Neural progenitor cell (in vitro differentiated cells): ENCODE measurements around the gene SBF2. TPM values are rescaled to one million over a fixed set of nuclear protein-coding genes. Genes with fewer than 3 reads are reported as not detected.
A peak's percentile ranks its signal among the peaks of the same experiment; 100 is the strongest.

Experiments used
- DNase-seq: peaks from one replicate; pipeline ENCODE4 v3.0.0-alpha.2; 2016; ENCODE audit warnings: low spot score
- H2AFZ ChIP-seq: fragments of 200-600 bp; sonication (generic); replicated peaks from 2 replicates; pipeline ENCODE4 v1.6.1; 2016; ENCODE audit warnings: antibody characterized with exemption
- H3F3A ChIP-seq: fragments of 200-600 bp; sonication (generic); 2 replicates; pipeline ENCODE4 v1.6.1; 2016; ENCODE audit warnings: antibody characterized with exemption, low read depth
- H3K27ac ChIP-seq: fragments of 200-600 bp; sonication (generic); 2 replicates; pipeline ENCODE4 v1.5.1; 2016; ENCODE audit warnings: mild to moderate bottlenecking
- H3K27me3 ChIP-seq: fragments of 200-600 bp; sonication (generic); 2 replicates; pipeline ENCODE4 v1.6.1; 2016; ENCODE audit warnings: mild to moderate bottlenecking, moderate library complexity
- H3K36me3 ChIP-seq: fragments of 200-600 bp; sonication (generic); 2 replicates; pipeline ENCODE4 v1.5.1; 2016
- H3K4me1 ChIP-seq: fragments of 200-600 bp; sonication (generic); 2 replicates; pipeline ENCODE4 v1.6.1; 2016; ENCODE audit warnings: mixed run types
- H3K4me2 ChIP-seq: fragments of 200-600 bp; sonication (generic); 2 replicates; pipeline ENCODE4 v1.6.1; 2016
- H3K4me3 ChIP-seq: fragments of 200-600 bp; sonication (generic); 2 replicates; pipeline ENCODE4 v1.5.1; 2016
- H3K79me2 ChIP-seq: fragments of 200-600 bp; sonication (generic); 2 replicates; pipeline ENCODE4 v1.6.1; 2016; ENCODE audit warnings: low read depth
- H3K9ac ChIP-seq: fragments of 200-600 bp; sonication (generic); 2 replicates; pipeline ENCODE4 v1.6.1; 2016
- H3K9me3 ChIP-seq: fragments of 200-600 bp; sonication (generic); 2 replicates; pipeline ENCODE4 v1.5.1; 2016; ENCODE audit warnings: low read depth
- H4K20me1 ChIP-seq: fragments of 200-600 bp; sonication (generic); 2 replicates; pipeline ENCODE4 v1.6.1; 2016; ENCODE audit warnings: low read depth
- H3K27ac Mint-ChIP-seq: 3 replicates; pipeline ENCODE4 v1.8.0; 2021; ENCODE audit warnings: mixed read lengths
- H3K27me3 Mint-ChIP-seq: 2 replicates; pipeline ENCODE4 v1.8.0; 2022; ENCODE audit warnings: low read depth, mild to moderate bottlenecking, inconsistent platforms, moderate library complexity, mixed read lengths; ENCODE audit not compliant: insufficient read depth
- H3K36me3 Mint-ChIP-seq: 3 replicates; pipeline ENCODE4 v1.8.0; 2021; ENCODE audit warnings: mixed read lengths
- H3K4me1 Mint-ChIP-seq: 3 replicates; pipeline ENCODE4 v1.8.0; 2021; ENCODE audit warnings: mixed read lengths
- H3K4me3 Mint-ChIP-seq: 3 replicates; pipeline ENCODE4 v1.8.0; 2021; ENCODE audit warnings: mild to moderate bottlenecking, moderate library complexity, mixed read lengths
- H3K9me3 Mint-ChIP-seq: 3 replicates; pipeline ENCODE4 v1.8.0; 2020; ENCODE audit warnings: mixed read lengths
- CTCF ChIP-seq: fragments of 200-600 bp; sonication (generic); IDR thresholded peaks from 2 replicates; pipeline ENCODE4 v1.5.1; 2017; ENCODE audit warnings: antibody characterized with exemption, mild to moderate bottlenecking
- EZH2 ChIP-seq: fragments of 200-600 bp; sonication (generic); IDR thresholded peaks from 2 replicates; pipeline ENCODE4 v1.6.1; 2017; ENCODE audit warnings: antibody characterized with exemption, mild to moderate bottlenecking, moderate library complexity
- EZH2phosphoT487 ChIP-seq: fragments of 200-600 bp; sonication (generic); IDR thresholded peaks from 2 replicates; pipeline ENCODE4 v1.6.1; 2017; ENCODE audit warnings: antibody characterized with exemption
- total RNA-seq: library from RNA; depleted of rRNA; stranded (reverse); fragments of >200 nt; gene quantifications from 2 replicates; pipeline ENCODE4 v1.2.3, GENCODE V29; 2015; ENCODE audit warnings: low replicate concordance

Gene SBF2
- total RNA-seq, 1 donor from 2014 or later: 48.2 TPM

DNA sequence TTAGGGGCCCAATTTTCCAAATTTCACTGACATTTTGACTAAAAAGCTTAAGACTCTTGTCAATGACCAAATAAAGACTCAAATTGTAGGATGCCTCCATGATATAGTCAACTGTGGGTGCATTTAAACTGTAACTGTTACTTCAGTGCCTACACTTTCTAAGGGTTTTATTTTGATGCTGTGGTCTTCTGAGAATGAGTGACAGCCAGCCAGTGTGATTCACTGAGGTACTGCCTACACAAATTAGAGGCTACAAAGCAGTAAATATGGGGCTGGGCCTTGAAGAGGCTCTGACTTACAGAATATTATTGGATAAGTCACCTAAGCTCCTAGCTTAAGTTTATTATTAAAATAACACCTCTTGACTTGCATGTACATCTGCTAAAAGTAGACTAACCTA lies 419.6 kb downstream of the SBF2 start:
- TF ChIP-seq EZH2phosphoT487 (no peak), EZH2 (no peak), CTCF (no peak)

DNA sequence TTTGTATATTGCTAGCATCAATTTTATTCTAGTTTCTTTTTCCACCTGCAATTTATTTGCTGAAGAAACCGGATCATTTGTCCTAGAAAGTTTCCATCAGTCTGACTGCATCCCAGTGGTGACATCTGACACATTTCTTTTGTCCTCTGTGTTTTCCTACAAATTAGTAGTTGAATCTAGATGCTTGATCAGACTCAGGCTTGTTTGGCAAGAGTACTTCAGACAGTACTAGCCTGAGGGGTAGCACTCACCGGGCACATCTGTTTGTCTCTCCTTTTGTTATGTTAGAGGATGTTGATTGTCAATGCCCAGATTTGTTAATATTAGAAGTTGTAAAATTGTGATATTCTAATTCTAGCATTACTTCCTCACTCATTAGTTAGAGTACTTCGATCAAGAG lies 425.4 kb downstream of the SBF2 start:
- no peak for DNase-seq
- H3K4me3 Mint-ChIP-seq: no peak overlapping the region
- Histone ChIP-seq H3K27ac (no peak overlapping the region), H3K4me1 (no peaks in the 10 kb centered on the region), H3K79me2 (no peaks in the 10 kb centered on the region), H3K36me3 (no peaks in the 10 kb centered on the region), H2AFZ (no peak overlapping the region), H3K9me3 (no peaks in the 10 kb centered on the region), H3K4me3 (no peak overlapping the region), H3K9ac (no peak overlapping the region), H4K20me1 (no peaks in the 10 kb centered on the region), H3F3A (peaks cover 3% of the 10 kb centered on the region), H3K27me3 (no peaks in the 10 kb centered on the region), H3K4me2 (no peak overlapping the region)
- H3K9me3 Mint-ChIP-seq: peaks cover 25% of the 10 kb centered on the region
- no peak overlapping the region for H3K27ac Mint-ChIP-seq
- H3K27me3 Mint-ChIP-seq: no peaks in the 10 kb centered on the region
- peaks cover 3% of the 10 kb centered on the region for H3K4me1 Mint-ChIP-seq
- peaks cover 30% of the 10 kb centered on the region for H3K36me3 Mint-ChIP-seq
- TF ChIP-seq CTCF: no peak
- TF ChIP-seq EZH2: no peak

More for the DNA sequence above, 419.6 kb downstream of the SBF2 start:
- H3K9ac ChIP-seq: no peak overlapping the region
- no peak for DNase-seq
- Mint-ChIP-seq H3K9me3 (peaks cover 18% of the 10 kb centered on the region), H3K36me3 (peaks cover 28% of the 10 kb centered on the region), H3K4me3 (no peak overlapping the region), H3K27me3 (no peaks in the 10 kb centered on the region), H3K4me1 (no peaks in the 10 kb centered on the region), H3K27ac (no peak overlapping the region)
- H3K4me2 ChIP-seq: no peak overlapping the region
- H3K36me3 ChIP-seq: no peaks in the 10 kb centered on the region
- H3K79me2 ChIP-seq: no peaks in the 10 kb centered on the region
- no peak overlapping the region for H3K27ac ChIP-seq
- no peak overlapping the region for H3K4me3 ChIP-seq
- no peak overlapping the region for H2AFZ ChIP-seq
- H4K20me1 ChIP-seq: no peaks in the 10 kb centered on the region
- no peaks in the 10 kb centered on the region for H3K4me1 ChIP-seq
- no peaks in the 10 kb centered on the region for H3K27me3 ChIP-seq
- no peaks in the 10 kb centered on the region for H3K9me3 ChIP-seq
- peaks cover 3% of the 10 kb centered on the region for H3F3A ChIP-seq

GRCh38 chr11:9862981-9863380 lies 431.0 kb downstream of the SBF2 start:
- H3F3A ChIP-seq: peaks cover 15% of the 10 kb centered on the region
- H3K9me3 ChIP-seq: no peaks in the 10 kb centered on the region
- H3K4me1 ChIP-seq: peaks cover 18% of the 10 kb centered on the region
- H3K79me2 ChIP-seq: no peaks in the 10 kb centered on the region
- Mint-ChIP-seq H3K27me3 (no peaks in the 10 kb centered on the region), H3K4me3 (peak overlapping the region; percentile 44), H3K9me3 (peaks cover 6% of the 10 kb centered on the region), H3K36me3 (peaks cover 1% of the 10 kb centered on the region), H3K4me1 (peaks cover 38% of the 10 kb centered on the region), H3K27ac (peak overlapping the region; percentile 46)
- no peak overlapping the region for H3K4me3 ChIP-seq
- H3K36me3 ChIP-seq: no peaks in the 10 kb centered on the region
- H3K27me3 ChIP-seq: no peaks in the 10 kb centered on the region
- H2AFZ ChIP-seq: no peak overlapping the region
- no peaks in the 10 kb centered on the region for H4K20me1 ChIP-seq
- no peak overlapping the region for H3K27ac ChIP-seq
- no peak for TF ChIP-seq CTCF
- TF ChIP-seq EZH2: no peak
- TF ChIP-seq EZH2phosphoT487: no peak
- no peak for DNase-seq
- no peak overlapping the region for H3K4me2 ChIP-seq
- no peak overlapping the region for H3K9ac ChIP-seq
